ENCODE data around the gene LHX6.

LHX6 gene

DNA sequence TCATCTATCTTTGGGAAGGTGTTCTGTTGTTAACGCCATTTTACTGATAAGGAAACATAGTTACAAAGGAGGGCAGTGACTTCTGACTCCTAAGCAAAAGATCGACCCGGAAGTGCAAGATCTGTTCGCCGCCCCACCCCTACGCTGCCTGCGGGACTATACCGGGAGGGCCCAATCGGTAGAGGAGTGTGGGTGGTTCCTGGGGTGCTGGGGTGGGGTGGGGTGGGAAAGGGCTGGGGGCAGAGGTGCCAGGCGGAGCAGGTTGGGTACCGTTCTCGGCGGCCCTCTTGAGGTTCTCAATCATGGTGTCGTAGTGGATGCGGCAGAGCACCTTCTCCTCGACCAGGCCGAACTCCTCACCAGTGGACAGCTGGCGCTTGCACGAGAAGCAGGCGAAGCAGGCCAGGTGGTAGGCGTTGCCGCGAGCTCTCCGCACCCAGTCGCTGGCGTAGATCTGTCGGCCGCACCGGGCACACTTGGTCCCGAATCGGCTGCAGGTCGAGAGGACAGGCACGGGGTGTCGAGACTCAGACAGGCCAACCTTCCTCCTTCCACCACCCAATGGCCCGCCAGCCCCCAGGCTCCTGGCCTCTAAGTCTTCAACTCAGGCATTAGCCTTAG is 11.8 kb downstream of the LHX6 start:
- FAIRE-seq (no peak), DNase-seq (ENCODE audit: insufficient read length, low spot score) (no peak)

DNA sequence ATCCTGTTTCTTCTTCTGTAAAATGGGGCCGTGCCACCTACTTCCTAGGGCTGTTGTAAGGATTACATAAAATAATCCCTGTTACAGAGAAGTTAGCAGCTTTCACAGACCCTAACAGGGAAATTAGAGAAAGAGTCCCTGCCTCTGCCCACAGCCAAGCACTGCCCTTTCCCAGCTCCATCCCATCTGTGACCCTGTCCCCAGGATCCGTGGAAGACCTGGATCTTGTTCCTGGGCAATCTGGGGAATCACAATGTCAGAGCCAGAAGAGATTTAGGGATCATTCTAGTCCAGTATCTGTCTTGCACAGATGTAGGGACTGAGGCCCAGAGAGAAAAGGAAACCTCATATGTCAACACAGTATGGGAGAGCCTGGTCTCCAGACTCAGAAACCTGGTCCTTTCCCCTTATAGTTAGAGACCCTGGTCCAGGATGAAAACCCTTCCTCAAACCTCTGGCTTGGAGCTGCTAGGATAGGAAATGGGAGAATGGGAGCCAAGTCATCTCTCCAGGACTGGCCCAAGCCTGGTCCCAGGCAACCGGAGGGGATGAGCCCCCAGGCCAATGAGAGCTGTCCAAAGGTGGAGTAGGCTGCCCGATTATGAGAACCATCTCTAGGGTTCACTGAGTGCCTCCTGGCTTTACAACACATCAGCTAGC is 12.5 kb downstream of the LHX6 start:
- FAIRE-seq (no peak), DNase-seq (ENCODE audit: insufficient read length, low spot score) (no peak)

DNA sequence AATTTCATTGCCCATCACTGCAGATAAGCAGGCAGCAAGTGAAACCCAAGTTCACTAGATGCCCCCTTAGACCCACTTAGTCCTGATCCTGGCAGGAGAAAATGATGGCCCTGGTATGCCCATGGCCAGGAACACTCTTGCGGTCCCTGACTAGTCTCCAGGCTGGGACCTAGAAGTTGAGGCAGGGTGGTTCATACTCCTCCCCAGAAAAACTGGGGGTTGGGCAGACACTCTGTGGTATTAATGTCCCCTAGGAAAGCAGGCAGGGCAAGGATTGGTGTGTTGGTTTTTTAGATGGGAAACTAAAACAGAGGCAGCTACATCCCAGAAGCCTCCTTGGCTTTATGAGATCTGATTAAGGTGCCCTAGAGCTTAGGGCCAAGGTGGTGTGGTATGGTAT is 13.1 kb downstream of the LHX6 start:
- no peak for DNase-seq (ENCODE audit: insufficient read length, low spot score)
- no peak for FAIRE-seq

DNA sequence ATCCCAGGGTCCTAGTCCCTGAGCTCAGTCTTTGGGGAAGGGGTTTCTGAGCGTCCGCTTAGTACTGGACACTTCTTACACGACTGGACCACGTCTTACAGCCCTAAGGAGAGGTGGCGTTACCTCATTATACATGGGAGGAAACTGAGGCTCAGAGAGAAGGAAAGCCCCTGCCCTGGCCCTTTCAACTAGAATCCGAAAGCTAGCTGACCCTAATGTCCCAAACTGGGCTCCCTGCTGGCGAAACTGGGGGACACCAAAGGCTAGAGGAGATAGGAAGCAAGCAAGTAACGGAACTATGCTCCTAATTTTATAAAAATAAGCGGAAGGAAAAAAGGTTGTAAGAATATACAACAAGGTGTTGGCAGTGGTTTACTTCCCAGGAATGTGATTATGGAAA is 14.2 kb downstream of the LHX6 start:
- DNase-seq (ENCODE audit: insufficient read length, low spot score) (no peak), FAIRE-seq (no peak)

DNA sequence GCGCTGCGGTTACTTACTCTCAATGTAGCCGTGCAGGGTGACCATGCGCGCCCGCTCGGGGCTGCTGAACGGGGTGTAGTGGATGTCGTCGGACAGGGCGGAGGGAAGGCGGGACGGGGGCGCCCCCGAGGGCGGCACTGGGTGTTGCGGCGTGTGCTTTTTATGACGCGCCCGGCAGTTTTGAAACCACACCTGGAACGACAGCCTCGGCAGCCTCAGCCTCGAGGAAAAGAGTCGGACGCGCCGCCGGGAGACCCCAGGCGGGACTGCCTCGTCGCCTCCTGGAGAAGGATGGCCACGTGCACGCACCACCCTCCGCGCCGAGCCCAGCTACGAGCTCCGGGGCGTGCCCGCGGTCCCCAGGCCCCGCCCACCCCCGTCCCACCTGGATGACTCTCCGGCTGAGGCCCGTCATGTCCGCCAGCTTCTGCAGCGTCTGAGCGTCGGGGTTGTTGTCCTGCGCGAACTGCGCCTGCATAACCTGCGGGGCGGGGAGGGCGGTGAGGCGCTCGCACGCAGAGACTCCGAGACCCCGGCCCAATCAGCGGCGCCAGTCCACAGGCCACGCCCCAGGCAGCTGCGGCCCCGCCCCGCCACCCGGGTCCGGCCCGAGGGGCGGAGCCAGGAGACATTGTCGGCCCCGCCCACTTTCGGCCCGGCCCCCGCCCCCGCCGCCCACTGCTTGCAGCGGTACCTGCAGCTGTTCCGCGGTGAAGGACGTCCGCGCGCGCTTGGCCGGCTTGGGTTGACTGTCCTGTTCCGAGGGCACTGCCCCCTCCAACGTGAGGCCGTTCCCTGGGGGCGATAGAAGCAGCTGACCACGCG is 15.0 kb downstream of the LHX6 start:
- FAIRE-seq: peak; percentile 51
- DNase-seq (ENCODE audit: insufficient read length, low spot score): peak; percentile 73

DNA sequence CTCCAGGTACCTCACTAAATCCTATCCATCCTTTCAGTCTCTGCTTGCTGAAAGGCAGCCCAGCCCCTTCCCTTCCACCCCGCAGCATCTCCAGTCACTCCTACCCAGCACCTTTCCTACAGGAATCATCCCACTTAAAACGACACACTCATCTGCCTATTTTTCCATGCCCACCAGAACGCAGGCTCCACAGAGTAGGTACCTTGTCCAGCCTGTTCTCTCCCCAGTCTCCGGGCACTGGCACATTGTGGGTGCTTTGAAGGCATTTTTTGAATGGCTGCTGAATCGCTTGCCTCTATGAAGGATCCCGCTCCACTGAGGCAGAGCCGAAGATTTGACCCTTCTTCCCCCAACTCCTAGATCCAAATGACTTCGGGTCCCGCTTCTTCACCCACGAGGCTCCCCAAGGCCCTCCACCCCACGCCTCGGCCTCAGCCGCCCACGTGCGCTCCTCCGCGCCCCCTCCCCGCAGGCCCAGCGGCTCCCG is 15.6 kb downstream of the LHX6 start:
- FAIRE-seq (no peak), DNase-seq (ENCODE audit: insufficient read length, low spot score) (no peak)

DNA sequence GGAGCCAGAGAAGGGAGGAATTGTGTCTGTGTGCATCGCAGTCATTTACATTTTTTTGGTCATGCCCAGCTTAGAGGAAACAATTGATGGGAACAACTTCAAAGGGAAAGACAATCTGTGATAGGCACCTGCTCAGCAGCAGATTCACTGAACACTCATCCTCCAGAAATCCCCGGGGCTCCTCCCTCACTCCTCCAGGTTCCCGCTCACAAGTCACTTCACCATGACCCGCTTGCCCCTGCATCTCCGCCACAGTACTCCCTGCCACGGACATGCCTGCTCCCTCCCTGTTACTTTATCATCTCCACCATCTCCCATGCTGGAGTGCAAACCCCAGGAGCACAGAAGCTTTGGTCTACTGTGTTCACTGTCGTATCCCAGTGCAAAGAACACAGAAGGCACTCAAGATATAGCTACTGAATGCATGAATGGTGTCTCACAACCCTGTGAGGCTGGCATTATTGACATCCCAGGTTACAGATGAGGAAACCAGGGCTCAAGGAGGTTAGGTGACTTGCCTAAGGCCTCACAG is 16.2 kb downstream of the LHX6 start:
- no peak for FAIRE-seq
- DNase-seq (ENCODE audit: insufficient read length, low spot score): no peak

DNA sequence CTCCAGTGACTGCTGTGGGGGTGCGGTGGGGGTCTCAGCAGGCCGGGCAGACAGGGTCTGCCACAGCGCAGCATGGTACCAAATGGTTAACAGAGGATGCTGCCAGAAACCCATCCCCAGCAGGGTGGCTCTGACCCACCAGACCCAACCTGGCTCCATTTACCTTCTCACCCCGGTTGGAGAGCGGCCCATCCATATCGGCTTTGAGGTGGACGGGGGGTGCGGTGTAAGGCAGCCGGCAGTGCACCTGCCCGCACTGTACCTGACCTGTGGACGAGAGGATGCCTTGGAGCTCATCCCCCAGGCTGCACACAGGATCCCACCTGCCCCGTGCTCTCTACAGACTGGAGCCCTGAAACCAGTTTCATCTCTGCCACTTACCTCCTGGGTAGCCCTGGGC is 19.3 kb downstream of the LHX6 start:
- no peak for FAIRE-seq

DNA sequence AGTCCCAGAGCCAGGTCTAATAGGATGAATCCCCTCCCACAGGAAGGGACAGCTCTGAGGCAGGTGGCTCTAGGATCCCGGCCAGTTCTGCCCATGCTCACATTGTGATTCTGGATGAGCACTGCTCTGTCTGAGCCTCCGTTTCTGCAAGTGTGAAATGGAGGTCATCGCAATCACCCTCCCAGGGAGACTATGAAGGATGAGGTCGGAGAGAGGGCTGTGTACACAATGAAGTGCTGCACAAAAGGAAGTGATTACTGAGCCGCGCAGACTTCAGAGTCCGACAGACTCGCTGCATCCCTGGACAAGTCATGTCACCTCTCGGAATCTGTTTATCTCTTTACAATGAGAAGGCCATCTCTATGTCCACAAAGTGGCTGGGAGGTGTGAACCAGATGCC is 21.7 kb downstream of the LHX6 start:
- FAIRE-seq (no peak), DNase-seq (ENCODE audit: insufficient read length, low spot score) (no peak)

More for the DNA sequence above, 19.3 kb downstream of the LHX6 start:
- no peak for DNase-seq (ENCODE audit: insufficient read length, low spot score)

DNA sequence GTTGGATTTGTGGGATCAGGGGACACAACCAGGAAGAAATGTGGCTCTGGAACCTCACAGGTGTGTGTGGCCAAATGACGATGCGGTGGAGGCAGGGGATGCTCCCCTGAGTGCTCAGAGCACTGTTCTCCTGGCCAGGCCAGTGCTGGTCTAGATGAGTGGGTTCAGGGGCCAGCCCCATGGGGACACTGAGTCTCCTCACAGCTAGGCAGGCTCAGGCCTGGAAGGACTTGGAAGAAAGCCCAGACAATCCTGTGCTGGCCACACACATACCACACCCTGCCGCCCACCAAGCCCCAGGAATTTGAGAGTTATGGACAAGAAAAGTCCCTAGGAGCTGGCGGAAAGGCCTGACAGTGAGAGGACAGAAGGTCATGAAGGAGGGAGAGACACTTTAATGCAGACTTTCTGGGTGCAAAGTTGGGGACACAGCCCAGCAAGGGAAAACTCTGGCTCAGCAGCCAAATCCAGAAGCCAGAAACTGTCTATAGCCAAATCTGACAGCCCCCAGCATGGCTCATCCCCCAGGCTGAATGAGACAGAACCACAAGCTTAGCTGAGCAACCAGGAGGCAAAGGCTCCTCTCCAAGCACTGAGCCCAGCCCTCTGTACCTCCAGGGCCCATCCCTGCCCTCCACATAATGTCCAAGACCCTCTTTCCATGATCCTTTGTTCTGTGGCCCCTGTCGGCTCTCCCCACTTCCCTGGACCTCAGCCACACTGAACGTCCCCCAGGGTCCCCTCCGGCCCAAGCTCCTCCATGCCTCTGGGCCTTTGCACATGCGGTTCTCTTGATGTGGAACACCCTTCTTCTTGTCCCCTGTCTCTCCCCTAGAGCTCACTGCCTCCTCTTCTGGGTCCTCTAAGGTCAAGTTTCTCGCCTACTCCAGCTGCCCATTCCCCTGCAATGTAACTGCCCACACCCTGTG is 22.4 kb downstream of the LHX6 start:
- DNase-seq (ENCODE audit: insufficient read length, low spot score): peak; percentile 69
- FAIRE-seq: no peak

DNA sequence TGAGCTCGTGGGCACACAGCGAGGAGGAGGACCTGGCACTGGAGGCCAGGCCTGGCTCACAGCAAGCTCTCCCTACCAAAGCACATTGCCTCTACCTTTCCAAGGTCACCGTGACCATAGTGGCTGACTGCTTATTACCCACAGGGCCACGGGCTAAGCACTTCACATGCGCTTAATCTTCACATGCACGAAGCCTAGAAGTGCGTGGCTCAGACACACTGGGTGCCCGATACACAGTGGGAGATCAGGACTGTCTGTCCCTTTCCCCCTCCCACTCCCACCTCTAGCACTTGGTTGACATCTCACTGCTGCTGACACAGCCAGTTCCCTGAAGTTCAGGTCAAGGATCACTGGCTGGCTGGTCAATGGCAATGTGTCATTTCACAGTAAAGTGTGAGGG is 23.6 kb downstream of the LHX6 start:
- DNase-seq (ENCODE audit: insufficient read length, low spot score): no peak
- FAIRE-seq: no peak

DNA sequence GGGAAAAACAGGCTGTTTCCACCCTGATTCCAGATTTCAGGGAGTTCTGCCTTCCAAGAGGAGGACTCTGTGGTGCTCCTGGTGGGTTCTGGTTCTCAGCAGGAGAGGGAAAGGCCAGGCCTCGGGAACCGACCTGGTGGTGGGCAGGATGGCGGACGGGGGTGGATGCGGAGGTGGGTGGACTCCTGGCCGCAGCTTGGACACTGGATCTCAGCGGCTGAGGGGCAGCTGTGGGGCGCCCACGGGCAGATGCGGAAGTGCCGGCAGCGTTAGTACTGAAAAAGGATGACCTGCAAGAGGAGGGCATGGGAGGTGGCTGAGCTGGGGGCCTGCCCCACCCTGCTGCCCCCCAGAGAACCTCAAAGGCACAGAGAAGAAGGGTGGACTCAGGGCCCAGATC is 24.3 kb downstream of the LHX6 start:
- no peak for FAIRE-seq
- no peak for DNase-seq (ENCODE audit: insufficient read length, low spot score)

DNA sequence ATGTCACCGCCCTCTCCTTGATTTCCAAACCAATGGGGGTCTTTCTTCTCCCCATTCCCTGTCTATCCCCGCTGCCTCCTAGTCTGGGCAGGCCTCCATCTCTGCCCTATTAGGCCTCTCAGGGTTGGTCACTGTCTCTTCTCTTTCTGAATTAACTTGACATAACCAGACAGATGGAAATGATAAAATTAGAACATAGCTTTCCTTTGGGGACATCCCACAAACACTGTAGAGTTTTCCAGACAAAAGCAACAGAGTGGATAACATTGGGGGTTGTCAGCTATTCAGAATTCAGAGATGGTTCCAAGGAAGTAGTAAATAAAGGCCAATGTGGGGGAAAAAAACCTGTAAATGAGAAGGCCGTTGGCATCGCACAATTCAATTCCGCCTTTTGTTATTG is 24.7 kb downstream of the LHX6 start:
- FAIRE-seq: no peak
- DNase-seq (ENCODE audit: insufficient read length, low spot score): no peak

DNA sequence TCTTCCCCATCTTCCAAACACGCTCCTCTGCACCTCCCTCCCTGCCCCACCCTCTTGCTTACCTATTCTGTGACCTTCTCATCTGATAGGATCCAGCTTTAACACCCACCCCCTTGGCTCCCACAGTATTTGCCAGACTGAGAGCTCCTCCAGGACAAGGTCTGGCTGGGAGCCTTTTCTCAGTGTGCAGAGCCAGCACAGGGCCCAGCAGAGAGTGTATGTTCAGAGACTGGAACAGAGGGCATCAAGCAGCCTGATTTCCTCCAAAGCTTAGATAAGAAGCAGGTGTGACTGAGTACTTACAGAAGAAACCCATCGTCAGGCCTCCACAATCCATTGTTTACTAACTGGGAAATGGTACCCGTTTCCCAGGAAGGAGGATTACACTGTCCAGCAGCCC is 26.6 kb downstream of the LHX6 start:
- DNase-seq (ENCODE audit: insufficient read length, low spot score): no peak
- FAIRE-seq: no peak

DNA sequence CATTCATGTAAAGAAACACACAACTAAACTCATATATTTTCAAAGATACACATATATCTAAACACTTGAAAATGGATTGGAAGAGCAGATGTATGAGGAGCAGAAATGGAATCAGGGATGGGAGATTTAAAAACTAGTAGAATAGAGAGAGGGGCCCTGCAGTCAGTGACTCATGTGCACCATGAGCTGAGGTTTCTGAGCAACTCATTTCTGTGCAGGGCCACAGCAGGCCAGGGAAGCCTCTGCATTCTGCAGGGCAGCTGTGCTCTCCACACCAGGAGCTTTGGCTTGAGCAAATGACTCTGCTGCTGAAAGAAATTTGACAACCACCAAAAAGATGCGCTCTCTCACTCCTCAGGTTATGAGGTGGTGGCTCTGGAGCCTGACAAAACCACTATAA is 27.1 kb downstream of the LHX6 start:
- DNase-seq (ENCODE audit: insufficient read length, low spot score) (no peak), FAIRE-seq (no peak)

DNA sequence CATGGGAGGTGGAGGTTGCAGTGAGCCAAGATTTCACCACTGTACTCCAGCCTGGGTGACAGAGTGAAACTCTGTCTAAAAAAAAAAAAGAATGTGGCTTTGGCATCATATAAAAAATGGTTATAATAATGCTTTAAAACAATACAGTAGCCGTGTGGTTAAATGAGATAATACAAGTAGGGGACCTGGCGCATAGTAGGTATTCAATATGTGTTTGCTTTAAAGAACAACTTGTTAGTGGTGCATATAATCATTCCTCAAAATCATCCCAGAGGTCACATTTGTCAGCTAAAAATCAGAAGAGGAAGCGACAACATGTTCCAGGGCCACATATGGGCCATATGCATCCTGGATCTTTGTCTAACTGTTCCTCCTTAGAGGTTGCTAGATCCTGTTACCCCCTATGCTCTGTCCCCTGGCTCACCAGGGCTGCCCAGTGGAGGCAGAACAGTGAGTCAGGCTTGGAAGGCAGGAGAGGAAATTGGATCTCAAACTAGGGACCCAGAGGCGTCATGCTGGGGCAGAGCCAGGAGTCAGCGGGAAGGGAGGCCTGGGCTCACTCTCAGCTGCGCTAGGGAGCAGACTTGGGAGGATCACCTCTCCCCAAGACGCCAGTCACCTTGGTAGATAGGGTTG is 27.7 kb downstream of the LHX6 start:
- no peak for FAIRE-seq
- DNase-seq (ENCODE audit: insufficient read length, low spot score): no peak

DNA sequence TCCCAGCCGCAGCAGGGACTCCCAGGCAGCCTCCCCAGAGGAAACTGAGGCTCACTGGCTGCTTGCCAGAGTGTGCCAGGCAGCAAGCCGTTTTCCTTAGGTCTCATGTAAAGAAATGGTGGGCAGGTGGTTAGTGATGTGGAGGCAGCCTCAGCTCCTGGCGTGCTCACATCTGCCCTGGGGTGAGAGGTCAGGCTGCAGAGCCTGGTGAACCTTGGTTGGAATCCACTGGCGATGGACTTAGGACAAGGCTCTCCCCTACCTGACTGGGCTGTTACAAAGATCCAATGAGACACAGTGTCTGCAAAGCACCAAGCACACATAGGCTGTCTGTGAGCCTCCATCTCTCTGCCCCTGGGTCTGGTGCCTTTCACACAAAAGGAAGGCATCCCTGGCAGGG is 30.9 kb downstream of the LHX6 start:
- no peak for DNase-seq (ENCODE audit: insufficient read length, low spot score)
- FAIRE-seq: no peak

DNA sequence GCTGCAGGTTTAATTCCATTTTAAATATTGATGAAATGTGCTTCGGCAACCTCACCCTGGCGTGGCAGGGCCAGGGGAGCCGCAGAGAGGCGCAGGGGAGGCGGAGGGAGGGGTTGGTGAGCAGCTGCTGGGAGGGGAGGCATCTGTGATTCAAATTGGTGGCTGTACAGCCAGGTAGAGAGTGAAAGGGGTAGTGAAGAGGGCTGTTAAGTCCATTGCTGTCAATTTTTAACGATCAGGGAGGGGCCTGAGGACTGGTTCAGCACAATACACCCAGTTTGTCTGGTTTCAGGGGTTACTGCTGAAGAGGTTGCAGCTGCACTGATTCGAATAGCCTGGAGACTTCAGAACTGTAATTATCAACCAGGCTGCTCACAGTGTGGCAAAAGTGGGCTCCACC is 31.3 kb downstream of the LHX6 start:
- DNase-seq (ENCODE audit: insufficient read length, low spot score) (no peak), FAIRE-seq (no peak)

DNA sequence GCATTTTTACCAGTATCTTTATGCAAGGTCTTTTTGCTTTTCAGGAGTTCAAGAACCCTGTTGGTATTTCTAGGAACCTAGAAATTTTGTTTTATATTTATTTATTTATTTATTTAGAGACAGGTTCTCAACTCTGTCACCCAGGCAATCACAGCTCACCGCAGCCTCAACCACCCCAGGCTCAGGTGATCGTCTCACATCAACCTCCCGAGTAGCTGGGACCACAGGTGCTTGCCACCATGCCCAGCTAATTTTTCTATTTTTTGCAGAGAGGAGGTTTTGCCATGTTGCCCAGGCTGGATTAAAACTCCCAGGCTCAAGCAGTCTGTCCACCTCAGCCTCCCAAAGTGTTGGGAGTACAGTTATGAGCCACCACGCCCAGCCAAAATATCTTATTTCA is 32.9 kb downstream of the LHX6 start:
- DNase-seq (ENCODE audit: insufficient read length, low spot score) (no peak), FAIRE-seq (no peak)

DNA sequence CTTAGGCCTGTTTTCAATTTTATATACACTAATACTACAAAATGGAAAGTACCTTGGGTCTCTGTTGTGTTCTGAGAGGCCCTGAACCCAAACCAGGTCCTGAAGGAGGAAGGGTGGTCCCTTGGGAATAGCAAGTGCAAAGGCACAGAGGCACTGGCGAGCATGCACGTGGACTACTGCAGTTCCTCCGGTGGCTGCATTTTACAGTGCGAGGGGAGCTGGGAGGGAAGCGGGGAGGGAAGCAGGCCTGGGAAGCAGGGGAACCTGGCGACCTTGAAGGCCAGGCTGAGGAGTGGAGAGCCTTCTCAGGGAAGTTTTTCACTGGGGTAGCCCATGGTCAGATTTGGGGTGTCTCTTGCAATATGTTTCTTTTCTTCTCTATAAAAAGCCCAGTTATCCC is 35.1 kb downstream of the LHX6 start:
- DNase-seq (ENCODE audit: insufficient read length, low spot score) (no peak), FAIRE-seq (no peak)
